ENCODE results near the gene PLEK2.
A peak's percentile ranks its signal among the peaks of the same experiment; 100 is the strongest.
"Not testable (repeated sequence)": the region's sequence is repeated elsewhere in the genome, so short reads cannot be mapped to it uniquely, and the experiment has no call there.

Gene PLEK2

GRCh38 chr14:67428501-67429031 lies 16.6 kb upstream of the PLEK2 start:
- peak; percentile 80 for DNase-seq (ENCODE audit: low spot score)

GRCh38 chr14:67426983-67427606 lies 15.1 kb upstream of the PLEK2 start:
- peak; percentile 82 for DNase-seq (ENCODE audit: low spot score)

GRCh38 chr14:67426161-67426560 lies 14.2 kb upstream of the PLEK2 start:
- DNase-seq (ENCODE audit: low spot score) = no peak

- DNase-seq (ENCODE audit: low spot score) = no peak
These were observed 13.6 kb upstream of the PLEK2 start for GRCh38 chr14:67425608-67426007.

- no peak for DNase-seq (ENCODE audit: low spot score)
These were observed 12.6 kb upstream of the PLEK2 start for GRCh38 chr14:67424539-67424938.

- DNase-seq (ENCODE audit: low spot score) = no peak
These were observed 11.5 kb upstream of the PLEK2 start for GRCh38 chr14:67423424-67423823.

- DNase-seq (ENCODE audit: low spot score) = no peak
These were observed 9.6 kb upstream of the PLEK2 start for GRCh38 chr14:67421356-67422224.

- no peak for DNase-seq (ENCODE audit: low spot score)
These were observed 8.3 kb upstream of the PLEK2 start for GRCh38 chr14:67420102-67420739.

GRCh38 chr14:67418401-67419191 lies 6.6 kb upstream of the PLEK2 start:
- peak; percentile 46 for DNase-seq (ENCODE audit: low spot score)

- no peak for DNase-seq (ENCODE audit: low spot score)
These were observed 5.7 kb upstream of the PLEK2 start for GRCh38 chr14:67417633-67418032.

GRCh38 chr14:67416810-67417209 lies 4.8 kb upstream of the PLEK2 start:
- DNase-seq (ENCODE audit: low spot score) = no peak

- no peak for DNase-seq (ENCODE audit: low spot score)
These were observed 4.1 kb upstream of the PLEK2 start for GRCh38 chr14:67416085-67416484.

GRCh38 chr14:67415610-67416009 lies 3.6 kb upstream of the PLEK2 start:
- not testable (repeated sequence) for DNase-seq (ENCODE audit: low spot score)

GRCh38 chr14:67413806-67414769 lies 2.1 kb upstream of the PLEK2 start:
- DNase-seq (ENCODE audit: low spot score) = peak; percentile 92

- peak; percentile 29 for DNase-seq (ENCODE audit: low spot score)
These were observed 595 bp downstream of the PLEK2 start for GRCh38 chr14:67411370-67411769.

GRCh38 chr14:67410313-67410712 lies 1.7 kb downstream of the PLEK2 start:
- no peak for DNase-seq (ENCODE audit: low spot score)

GRCh38 chr14:67409461-67409860 lies 2.5 kb downstream of the PLEK2 start:
- no peak for DNase-seq (ENCODE audit: low spot score)

- DNase-seq (ENCODE audit: low spot score) = not testable (repeated sequence)
These were observed 3.7 kb downstream of the PLEK2 start for GRCh38 chr14:67408122-67408801.

GRCh38 chr14:67405771-67406170 lies 6.2 kb downstream of the PLEK2 start:
- DNase-seq (ENCODE audit: low spot score) = no peak

- DNase-seq (ENCODE audit: low spot score) = no peak
These were observed 11.5 kb downstream of the PLEK2 start for GRCh38 chr14:67400434-67400833.
